CD4-positive, alpha-beta T cell treated with Interleukin-15 for 1 hour (primary cell): ENCODE measurements around the gene ASTN2.

ENCODE experiments used
- DNase-seq: peaks from one replicate; pipeline ENCODE4 v3.0.0-alpha.2; 2020

Gene ASTN2, protein sequence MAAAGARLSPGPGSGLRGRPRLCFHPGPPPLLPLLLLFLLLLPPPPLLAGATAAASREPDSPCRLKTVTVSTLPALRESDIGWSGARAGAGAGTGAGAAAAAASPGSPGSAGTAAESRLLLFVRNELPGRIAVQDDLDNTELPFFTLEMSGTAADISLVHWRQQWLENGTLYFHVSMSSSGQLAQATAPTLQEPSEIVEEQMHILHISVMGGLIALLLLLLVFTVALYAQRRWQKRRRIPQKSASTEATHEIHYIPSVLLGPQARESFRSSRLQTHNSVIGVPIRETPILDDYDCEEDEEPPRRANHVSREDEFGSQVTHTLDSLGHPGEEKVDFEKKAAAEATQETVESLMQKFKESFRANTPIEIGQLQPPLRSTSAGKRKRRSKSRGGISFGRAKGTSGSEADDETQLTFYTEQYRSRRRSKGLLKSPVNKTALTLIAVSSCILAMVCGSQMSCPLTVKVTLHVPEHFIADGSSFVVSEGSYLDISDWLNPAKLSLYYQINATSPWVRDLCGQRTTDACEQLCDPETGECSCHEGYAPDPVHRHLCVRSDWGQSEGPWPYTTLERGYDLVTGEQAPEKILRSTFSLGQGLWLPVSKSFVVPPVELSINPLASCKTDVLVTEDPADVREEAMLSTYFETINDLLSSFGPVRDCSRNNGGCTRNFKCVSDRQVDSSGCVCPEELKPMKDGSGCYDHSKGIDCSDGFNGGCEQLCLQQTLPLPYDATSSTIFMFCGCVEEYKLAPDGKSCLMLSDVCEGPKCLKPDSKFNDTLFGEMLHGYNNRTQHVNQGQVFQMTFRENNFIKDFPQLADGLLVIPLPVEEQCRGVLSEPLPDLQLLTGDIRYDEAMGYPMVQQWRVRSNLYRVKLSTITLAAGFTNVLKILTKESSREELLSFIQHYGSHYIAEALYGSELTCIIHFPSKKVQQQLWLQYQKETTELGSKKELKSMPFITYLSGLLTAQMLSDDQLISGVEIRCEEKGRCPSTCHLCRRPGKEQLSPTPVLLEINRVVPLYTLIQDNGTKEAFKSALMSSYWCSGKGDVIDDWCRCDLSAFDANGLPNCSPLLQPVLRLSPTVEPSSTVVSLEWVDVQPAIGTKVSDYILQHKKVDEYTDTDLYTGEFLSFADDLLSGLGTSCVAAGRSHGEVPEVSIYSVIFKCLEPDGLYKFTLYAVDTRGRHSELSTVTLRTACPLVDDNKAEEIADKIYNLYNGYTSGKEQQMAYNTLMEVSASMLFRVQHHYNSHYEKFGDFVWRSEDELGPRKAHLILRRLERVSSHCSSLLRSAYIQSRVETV (N-terminal part only)

DNA sequence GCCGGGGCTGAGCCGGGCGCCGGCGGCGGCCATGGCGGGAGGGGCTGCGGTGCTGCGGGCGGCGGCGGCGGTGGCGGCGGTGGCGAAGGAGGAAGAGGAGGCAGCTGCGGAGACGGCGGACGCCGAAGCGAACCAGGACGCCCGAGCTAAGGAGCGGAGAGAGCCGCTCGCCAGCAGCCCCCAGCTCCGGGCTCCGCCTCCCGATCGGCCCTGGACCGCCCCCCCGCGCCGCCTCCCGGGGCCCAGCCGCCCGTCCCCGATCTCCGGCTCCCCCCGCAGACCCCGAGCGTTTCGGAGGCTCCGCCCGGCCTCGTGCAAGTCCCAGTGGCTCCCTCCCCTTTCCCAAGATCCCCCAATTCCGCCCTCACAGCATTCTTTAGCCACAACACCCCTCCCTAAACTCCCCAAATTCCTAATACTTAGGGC lies at the start of gene ASTN2:
ASTN2 (minus strand) TSS at position 152 of the 426 bp plus-strand sequence; CDS start at position 33, 119 bp downstream.
- no peak for DNase-seq

DNA sequence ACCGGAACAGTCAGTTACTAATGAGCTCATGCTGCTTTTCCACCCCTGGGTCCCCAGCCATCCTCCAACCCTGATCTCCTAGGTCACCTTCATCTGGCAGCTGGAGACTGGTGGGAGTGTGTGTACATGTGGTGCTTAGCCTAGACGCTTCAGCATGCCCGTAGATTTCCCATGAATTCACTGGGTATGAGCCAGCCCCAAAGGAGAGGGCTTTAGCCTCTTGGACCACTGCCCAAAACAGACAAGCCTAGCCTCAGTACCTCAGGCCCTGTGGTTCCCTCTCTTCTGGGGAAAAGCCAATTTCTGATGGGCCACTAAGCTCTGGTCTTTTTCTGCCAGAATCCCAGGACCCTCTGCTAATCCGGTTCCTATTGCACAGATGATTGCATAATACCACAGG lies 48.0 kb upstream of the ASTN2 start:
- no peak for DNase-seq

DNA sequence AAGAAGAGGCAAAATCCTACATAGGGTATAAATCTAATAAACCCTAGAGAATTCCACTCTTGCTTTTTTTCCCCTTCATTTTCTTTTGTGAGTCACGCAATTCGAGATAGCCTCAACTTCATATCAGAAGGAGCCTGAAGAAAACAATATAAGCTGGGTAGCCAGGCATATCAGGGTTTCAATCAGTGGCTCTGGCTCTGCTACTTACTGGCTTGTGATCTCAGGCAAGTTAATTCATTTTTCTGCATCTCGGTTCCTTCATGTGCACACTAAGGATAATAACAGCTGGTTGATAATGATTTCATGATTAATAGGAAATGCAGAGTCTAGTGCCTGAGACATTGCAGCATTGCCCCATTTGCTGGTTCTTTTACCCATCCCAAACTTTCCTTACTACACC lies 46.5 kb upstream of the ASTN2 start:
- DNase-seq: no peak

DNA sequence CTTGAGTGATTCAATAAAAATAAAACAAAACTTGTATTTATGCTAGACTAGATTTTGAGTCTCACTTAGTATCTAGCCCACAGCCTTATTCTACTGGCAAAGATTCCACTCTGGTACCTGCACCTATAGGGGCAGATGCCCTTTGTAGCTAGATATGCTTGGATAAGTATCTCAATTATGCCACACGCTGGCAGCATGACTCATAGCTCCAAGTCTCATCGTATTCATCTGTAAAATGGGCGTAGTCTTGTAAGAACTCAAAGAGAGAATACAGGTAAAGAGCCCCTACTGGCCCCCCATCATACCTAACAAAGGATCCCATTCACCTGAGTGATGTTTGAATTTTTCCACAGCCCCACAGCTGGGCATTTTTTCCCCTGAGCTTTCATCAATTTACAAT lies 45.9 kb upstream of the ASTN2 start:
- no peak for DNase-seq

DNA sequence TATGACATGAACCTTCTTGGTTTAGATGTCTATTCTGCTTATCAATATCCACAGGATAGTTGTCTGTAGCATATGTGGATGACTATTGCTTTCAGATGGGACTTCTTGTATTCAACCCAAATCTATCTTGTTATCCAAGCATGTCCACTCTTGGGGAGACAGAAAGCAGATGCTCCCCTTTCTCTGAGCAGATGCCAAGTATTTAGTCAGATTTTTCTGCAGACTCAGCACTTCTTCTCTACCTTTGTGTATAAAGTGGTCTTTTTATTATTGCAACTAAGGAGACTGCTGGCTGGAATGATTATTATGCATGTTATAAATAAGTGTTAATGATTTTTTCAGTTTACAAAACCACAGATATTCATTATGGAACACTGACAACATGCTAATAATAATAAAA lies 45.1 kb upstream of the ASTN2 start:
- DNase-seq: no peak

DNA sequence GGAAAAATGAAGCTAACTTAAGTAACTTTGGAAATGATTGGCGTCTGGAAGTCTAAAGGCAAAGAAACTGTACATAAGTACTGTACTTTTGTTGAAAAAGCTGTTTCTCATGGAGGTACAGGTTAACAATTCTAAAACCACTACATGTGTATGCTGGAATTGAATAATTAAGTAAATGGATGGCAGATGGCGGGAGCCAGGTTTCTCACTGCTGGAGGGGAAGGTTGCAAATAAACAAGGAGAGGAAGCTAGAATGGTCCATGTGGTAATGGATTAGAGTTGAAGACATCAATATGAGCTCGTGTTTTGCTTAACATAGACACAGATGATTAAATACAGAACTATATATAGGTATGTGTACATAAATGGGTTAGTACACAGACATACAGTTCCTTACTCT lies 43.2 kb upstream of the ASTN2 start:
- no peak for DNase-seq

DNA sequence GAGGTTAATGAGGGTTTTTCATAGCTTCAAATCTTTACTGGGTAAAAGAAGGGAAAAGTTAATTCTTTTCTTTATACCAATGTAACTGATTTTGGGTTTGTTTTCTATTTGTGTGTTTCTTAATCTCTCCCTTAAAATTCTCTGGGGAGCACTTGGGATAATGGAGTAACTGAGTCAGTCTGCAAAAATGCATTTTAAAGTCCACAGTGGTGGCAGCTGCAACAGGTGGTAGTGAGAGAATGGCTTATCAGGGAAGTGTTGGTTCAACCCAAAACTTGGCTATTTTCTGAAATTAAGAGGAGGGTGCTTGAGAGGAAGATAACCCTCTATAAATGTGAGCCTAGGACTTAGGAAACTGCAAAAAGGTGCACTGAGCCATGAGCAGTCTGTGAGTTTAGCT lies 39.9 kb upstream of the ASTN2 start:
- DNase-seq: no peak

DNA sequence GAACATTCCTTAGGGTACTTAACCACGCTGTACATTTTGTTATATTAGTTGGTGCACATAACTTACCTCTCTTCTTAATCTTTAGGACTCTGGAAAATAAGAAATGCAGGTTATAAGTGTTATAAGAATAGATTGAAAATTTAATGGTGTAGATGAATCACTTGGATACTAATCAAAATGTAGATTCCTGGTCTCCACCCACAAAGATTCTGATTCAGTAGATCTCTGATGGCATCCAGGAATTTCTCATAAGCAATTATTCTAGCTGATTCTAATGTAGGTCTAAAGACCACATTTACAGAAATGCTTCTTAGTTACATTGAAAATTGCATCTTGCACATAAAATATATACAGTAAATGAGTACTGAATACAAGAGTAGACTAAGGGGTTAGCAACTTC lies 38.9 kb upstream of the ASTN2 start:
- DNase-seq: no peak

DNA sequence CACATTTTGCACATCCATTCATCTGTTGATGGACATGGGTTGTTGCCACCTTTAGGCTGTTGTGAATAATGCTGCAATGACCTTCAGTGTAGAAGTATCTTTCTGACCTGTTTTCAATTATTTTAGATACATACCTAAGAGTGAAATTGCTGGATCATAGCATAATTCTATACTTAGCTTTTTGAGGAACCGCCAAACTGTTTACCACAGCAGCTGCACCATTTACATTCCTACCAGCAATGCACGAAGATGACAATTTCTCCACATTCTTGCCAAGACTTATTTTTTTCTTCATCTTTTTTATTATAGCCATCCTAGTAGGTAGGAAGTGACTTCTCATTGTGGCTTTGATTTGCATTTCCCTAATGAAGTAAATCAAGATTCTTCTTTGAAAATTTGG lies 36.5 kb upstream of the ASTN2 start:
- no peak for DNase-seq

DNA sequence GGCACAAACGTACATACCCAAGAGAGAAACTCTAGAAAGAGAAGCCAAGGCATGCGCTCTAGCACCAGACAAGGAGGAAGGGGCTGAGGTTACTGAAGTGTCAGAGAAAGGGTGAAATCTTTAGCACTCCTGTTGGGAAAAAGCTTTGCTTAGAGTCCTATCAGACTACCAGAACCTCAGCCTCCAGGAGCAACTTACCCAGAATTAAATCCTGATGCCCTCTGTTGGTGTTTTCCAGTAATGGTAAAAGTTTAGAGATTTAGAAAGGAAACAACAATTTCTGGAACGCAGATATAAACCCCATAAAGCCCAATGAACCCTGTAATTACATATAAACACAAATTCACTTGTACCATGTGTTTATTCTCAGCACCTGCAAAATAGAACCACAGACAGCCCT lies 33.2 kb upstream of the ASTN2 start:
- DNase-seq: no peak

DNA sequence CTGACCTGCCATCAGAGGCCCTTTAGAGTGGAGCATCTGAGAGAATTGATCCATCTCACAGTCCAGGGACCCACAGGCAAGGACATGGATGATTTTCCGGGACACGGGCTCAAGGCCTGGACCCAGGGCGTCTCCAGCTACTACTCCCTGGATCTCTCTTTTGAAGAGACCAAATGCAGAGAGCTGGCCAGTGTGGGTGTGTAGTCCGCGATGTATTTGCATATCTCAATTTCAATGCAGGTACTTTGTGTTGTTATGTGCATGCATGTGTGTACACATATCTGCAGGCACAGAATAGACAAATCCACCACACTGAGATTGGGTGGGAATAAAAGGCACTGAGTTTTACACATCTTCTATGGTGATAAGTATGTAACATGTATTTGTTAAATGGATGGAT lies 30.8 kb upstream of the ASTN2 start:
- no peak for DNase-seq

DNA sequence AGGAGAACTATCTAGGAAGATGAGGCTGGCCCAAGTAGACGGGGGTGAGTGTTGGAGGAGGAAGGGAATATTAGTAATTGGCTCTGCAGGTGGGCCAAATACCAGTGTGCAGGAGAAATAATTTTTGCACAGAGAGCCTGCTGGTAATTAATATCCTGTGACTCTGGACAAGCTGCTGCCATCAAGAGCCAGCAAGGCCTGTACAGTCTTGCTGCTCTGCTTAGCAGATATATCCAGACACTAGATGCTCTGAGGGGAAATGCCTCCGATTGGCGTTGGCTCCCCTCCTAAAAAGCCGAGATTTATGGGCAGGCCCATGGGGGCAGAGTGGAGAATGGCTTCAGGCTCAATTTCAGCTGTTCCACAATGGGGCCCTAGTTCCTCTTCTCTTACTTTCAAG lies 29.6 kb upstream of the ASTN2 start:
- DNase-seq: no peak

DNA sequence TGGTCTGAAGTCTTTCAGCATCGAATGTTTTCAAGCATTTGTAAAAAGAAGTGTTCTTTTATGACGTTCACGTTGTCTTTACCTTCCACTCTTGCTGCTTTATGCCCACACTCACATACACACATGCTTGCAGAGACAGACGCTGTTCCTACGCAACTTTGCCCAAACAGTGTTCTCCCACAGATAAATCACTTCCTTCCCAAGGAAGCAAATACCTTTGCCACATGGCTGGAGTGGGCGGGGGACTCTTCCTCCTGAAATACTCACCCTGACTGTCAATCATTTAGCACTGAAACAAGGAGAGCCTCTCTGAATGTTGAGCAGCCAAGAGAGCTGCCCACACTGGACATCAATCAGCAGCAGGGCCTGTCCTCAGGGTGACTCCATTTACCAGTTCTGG lies 22.4 kb upstream of the ASTN2 start:
- DNase-seq: no peak

DNA sequence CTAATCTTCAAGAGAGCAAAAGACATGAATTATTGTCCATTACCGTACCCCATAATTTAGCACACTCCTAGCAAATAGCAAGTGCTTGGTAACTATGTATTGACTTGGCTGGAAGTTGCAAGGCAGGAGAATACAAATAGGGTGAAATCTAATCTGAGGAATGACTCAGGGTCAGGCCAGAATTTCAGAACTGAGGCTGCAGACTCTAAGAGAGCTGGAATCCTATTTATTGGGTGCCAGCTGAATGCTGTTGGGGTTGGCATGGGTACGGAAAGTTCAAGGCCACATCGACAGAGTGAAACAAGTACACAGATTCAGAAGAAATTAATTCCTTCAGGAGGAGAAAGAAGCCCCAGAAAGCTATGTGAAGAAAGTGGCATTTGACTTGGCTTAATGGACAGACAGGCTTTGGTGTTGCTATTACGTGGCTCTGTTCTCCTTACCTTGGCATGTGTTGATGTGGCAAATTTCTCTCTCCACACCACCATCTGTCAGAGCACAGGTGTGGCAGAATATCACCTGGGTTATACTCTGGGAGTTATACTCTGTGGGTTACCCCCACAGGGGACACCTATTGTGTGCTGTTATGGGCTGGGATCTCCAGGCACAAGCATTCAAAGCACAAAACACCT lies 20.9 kb upstream of the ASTN2 start:
- DNase-seq: no peak

DNA sequence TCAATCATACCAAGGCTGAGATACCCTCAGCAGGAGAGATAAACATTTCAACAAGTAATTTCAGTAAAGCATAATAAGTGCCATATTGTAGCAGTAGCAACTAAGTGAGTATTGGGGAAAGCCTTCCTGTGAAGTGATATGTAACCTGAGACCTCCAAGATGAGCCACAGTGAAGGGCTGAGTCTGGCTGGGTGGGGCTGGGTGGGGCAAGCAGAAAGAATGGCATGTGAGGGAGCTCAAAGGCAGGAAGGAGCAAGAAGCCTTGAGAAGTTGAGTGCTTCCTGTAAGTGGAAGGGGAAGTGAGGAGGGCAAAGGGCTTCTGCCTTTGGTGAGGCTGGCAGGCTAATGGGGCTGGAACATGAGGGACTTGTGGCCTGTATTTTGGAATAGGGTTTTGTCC lies 19.7 kb upstream of the ASTN2 start:
- DNase-seq: no peak

DNA sequence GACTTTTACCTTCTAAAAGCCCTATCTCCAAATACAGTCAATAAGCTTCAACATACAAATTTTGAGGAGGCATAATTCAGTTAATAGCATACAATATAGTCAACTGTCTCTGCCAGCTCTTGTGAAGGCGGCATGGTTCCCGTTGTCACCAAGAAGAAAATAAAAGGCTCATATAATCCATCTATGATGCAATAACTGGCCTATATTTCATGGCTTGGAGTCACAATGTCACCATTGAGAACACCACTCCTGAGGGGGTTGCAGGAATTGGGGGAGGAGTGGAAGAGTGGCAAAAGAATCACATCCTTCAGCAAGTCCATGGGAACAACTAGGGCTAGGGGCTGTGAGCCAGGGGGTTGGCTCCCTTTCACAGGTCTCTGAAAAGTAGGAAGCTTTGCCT lies 16.0 kb upstream of the ASTN2 start:
- no peak for DNase-seq

DNA sequence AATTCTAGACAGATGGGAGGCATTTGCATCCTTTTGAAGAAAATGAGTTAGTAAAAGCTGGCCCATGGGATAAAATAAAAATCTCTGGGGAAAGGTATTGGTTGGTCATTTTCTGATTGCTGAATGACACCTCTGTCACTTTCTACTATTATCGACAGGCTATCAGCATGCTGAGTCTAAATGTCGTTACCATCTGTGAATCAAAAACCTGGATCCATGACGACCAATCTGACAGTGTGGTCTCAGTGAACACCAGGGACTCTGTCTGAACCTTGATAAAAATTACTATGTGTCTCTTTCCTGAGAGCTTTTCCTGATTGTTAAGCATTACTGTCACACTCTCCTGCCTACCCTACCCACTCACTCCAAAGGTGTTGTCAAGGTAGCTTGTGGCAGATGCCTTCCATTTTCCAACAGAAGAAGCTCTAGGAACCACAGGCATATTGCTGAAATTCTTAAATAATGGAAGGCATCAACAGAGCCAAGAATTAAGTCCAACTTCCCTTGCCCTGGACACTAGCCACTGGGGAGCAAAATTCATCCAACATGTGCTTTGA lies 12.6 kb upstream of the ASTN2 start:
- no peak for DNase-seq

DNA sequence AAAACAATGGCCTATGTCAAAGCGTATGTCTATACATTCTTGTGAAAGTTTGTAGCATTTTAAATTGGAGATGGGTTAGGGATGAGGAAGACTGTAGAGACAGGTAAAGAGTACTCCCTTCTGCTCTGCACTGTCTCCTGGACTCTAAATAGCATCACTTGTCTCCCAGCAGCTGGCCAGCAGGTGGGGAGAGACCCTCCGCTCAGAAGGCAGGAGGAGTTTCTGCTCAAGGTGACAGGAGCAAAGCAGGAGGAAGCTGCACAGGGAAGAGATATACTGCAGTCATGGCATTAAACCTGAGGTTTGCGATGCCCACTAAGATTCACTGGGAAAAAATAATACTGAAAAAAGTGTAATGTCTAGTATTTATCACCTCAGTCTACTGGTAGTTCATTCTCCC lies 10.7 kb upstream of the ASTN2 start:
- DNase-seq: no peak

DNA sequence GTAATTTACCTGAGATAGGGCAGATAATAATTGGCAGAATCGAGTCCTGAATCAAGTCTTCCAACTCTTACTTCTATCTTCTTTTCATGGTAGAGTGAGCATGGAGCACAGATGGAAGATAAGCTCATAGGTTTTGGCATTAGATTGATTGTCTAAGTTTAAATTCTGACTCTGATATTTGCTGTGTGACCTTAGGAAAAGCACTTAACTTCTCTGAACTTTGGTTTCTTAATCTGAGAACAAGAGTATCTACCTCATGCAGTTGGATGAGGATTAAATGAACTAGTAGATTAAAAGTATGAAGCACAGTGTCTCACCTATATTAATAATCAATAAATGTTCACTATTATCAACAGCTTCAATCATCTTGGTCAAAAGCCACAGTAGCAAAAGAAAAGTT lies 9.4 kb upstream of the ASTN2 start:
- no peak for DNase-seq

DNA sequence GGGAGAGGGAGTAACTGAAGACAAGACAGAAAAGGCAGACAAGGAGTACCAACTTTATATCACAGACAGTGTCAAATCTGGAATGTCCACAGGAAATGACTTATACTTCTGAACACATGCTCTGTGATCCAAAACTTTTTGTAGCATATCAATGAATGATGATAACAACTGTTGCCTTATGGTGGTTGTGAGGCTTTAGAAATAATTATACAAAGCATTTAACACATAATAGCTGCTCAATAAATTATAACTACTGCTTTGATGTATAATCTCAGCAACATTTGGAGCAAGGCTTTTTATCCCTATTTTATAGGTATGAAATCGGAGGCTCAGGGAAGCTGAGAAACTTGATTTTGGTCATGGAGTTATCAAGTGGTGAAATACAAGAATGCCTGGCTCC lies 3.3 kb upstream of the ASTN2 start:
- DNase-seq: no peak

DNA sequence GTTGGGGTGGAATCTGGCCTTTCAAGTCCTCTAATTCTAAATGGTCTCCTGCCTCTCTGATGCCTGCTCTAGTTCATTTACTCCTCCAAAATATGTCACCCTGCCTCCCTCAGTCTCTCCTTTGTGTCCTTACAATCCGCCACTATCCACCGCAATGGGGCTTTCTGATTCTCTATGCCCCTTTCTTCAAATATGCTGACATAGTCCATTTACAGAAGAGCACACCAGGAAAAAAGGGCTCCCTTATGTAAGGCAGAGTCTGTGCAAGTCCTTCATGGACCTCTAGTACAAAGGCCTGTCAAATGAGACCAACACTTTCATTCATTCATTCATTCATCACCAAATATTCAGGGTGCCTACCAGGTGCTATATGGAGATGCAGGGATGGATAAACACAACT lies 2.0 kb upstream of the ASTN2 start:
- DNase-seq: no peak

DNA sequence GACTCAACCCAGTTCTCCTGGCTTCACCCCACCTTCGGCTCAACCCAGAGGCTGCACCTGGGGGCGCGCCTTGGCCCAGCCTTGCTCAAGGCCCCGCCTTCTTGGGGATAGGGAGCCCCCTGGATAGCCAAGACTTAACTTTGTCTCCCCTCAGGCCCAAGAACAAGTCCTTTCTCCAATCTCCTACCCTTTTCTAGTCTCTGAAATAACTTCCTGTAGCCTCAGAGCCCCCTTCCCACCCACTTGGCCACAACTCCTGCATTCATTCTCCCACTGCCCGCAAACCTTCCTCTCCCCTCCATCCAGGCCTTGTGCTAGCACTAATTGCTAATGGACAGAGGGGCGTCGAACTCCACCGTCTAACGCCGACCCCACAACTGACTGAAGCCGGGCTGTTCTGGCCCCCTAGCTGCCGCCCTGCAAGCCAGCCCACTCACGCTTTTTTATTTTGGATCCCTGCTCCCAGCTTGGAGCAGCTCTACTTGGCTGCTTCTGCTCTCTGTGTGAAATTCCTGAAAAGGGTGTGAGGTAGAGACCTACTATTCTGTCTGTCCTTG lies 579 bp upstream of the ASTN2 start:
- no peak for DNase-seq
